Measurements from ENCODE around the gene SPSB1. TPM values are rescaled to one million over a fixed set of nuclear protein-coding genes. Genes with fewer than 3 reads are reported as not detected.

Gene SPSB1
- total RNA-seq, 1 experiment from 2014 or later = 4.3 TPM

GRCh38 chr1:9363061-9363471 lies 70.4 kb downstream of the SPSB1 start:
- TF ChIP-seq AR (CRISPR knock-in tag; IDR thresholded peaks at IDR 0.05) (no peak), GABPB1 (CRISPR knock-in tag; IDR thresholded peaks at IDR 0.05) (no peak), FOXK1 (CRISPR knock-in tag; IDR thresholded peaks at IDR 0.05) (no peak), ZNF532 (CRISPR knock-in tag; IDR thresholded peaks at IDR 0.05; ENCODE audit: borderline replicate concordance) (no peak), ZBTB21 (CRISPR knock-in tag; IDR thresholded peaks at IDR 0.05; ENCODE audit: borderline replicate concordance) (no peak), SMAD4 (CRISPR knock-in tag; IDR thresholded peaks at IDR 0.05) (no peak)
- TF ChIP-seq, protein P1, sequence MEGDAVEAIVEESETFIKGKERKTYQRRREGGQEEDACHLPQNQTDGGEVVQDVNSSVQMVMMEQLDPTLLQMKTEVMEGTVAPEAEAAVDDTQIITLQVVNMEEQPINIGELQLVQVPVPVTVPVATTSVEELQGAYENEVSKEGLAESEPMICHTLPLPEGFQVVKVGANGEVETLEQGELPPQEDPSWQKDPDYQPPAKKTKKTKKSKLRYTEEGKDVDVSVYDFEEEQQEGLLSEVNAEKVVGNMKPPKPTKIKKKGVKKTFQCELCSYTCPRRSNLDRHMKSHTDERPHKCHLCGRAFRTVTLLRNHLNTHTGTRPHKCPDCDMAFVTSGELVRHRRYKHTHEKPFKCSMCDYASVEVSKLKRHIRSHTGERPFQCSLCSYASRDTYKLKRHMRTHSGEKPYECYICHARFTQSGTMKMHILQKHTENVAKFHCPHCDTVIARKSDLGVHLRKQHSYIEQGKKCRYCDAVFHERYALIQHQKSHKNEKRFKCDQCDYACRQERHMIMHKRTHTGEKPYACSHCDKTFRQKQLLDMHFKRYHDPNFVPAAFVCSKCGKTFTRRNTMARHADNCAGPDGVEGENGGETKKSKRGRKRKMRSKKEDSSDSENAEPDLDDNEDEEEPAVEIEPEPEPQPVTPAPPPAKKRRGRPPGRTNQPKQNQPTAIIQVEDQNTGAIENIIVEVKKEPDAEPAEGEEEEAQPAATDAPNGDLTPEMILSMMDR (IDR thresholded peaks at IDR 0.05) = no peak
- TF ChIP-seq, protein P2, sequence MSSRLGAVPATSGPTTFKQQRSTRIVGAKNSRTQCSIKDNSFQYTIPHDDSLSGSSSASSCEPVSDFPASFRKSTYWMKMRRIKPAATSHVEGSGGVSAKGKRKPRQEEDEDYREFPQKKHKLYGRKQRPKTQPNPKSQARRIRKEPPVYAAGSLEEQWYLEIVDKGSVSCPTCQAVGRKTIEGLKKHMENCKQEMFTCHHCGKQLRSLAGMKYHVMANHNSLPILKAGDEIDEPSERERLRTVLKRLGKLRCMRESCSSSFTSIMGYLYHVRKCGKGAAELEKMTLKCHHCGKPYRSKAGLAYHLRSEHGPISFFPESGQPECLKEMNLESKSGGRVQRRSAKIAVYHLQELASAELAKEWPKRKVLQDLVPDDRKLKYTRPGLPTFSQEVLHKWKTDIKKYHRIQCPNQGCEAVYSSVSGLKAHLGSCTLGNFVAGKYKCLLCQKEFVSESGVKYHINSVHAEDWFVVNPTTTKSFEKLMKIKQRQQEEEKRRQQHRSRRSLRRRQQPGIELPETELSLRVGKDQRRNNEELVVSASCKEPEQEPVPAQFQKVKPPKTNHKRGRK (CRISPR knock-in tag; IDR thresholded peaks at IDR 0.05; ENCODE audit: borderline replicate concordance) = no peak
- H3K4me1 Mint-ChIP-seq = no peaks in the 10 kb centered on the region
- no peak for DNase-seq (ENCODE audit: low spot score)
- no peak overlapping the region for H3K27ac Mint-ChIP-seq
- no peaks in the 10 kb centered on the region for H3K36me3 Mint-ChIP-seq
- ChIA-PET POLR2A (no interaction called here), CTCF (interaction anchor here (0.9 to 1.4 kb wide), 2 partner anchors 10 to 43 kb away, joined by 3 to 6 read pairs; no protein-coding TSS in a partner anchor)
- H3K27me3 Mint-ChIP-seq (ENCODE audit: low read depth) = no peaks in the 10 kb centered on the region
- no peak for ATAC-seq
- H3K9me3 Mint-ChIP-seq = no peaks in the 10 kb centered on the region
- H3K4me3 Mint-ChIP-seq = no peak overlapping the region

- ATAC-seq = no peak
- no peaks in the 10 kb centered on the region for H3K4me1 Mint-ChIP-seq
- no peaks in the 10 kb centered on the region for H3K27me3 Mint-ChIP-seq (ENCODE audit: low read depth)
- CTCF ChIA-PET = interaction anchor here (1.1 to 1.7 kb wide), 2 partner anchors 13 to 125 kb away, joined by 3 to 5 read pairs; no protein-coding TSS in a partner anchor
- H3K36me3 Mint-ChIP-seq = no peaks in the 10 kb centered on the region
- no peak for TF ChIP-seq USF2 (CRISPR knock-in tag; IDR thresholded peaks at IDR 0.05)
- no peak for TF ChIP-seq MYBL2 (CRISPR knock-in tag; IDR thresholded peaks at IDR 0.05)
- TF ChIP-seq MLX (CRISPR knock-in tag; IDR thresholded peaks at IDR 0.05) = no peak
- TF ChIP-seq TP53 (CRISPR knock-in tag; IDR thresholded peaks at IDR 0.05) = no peak
- TF ChIP-seq NR1H2 (CRISPR knock-in tag; IDR thresholded peaks at IDR 0.05) = no peak
- TF ChIP-seq ZNF121 (CRISPR knock-in tag; IDR thresholded peaks at IDR 0.05) = no peak
- no peak overlapping the region for H3K4me3 Mint-ChIP-seq
- POLR2A ChIA-PET = no interaction called here
- no peak overlapping the region for H3K27ac Mint-ChIP-seq
- no peaks in the 10 kb centered on the region for H3K9me3 Mint-ChIP-seq
- DNase-seq (ENCODE audit: low spot score) = no peak
Observed at GRCh38 chr1:9366298-9366697, 73.6 kb downstream of the SPSB1 start.
